ENCODE measurements around the gene FSIP1. TPM values are rescaled to one million over a fixed set of nuclear protein-coding genes. Genes with fewer than 3 reads are reported as not detected.

FSIP1 gene
- total and polyA plus RNA-seq, 9 donors, result 0.17 to 0.60 (median 0.36) TPM

DNA sequence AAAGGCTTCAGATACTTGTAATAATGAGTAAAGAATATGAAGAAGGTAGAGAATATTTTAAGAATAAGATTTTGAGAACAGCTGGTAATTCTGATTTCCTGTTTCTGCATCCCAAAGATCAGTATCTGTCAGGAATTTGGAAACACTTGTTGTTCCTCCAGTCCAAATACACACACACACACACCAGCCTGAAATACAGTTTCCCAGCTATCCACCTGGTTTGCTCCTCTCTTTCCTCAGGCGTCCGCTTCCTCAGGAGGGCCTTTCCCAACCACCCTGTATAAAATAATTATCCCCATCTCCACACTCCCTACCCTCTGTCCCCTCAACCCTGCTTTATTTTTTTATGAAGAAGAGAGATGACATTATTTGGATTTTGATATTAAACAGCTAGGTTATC is 2.0 kb upstream of the FSIP1 start:
- H3K27ac ChIP-seq (ENCODE audit: low read length), result no peak overlapping the region
- WGBS (ENCODE audit: insufficient coverage), result 75% methylated on average over 2 of the region's 2 CpGs

DNA sequence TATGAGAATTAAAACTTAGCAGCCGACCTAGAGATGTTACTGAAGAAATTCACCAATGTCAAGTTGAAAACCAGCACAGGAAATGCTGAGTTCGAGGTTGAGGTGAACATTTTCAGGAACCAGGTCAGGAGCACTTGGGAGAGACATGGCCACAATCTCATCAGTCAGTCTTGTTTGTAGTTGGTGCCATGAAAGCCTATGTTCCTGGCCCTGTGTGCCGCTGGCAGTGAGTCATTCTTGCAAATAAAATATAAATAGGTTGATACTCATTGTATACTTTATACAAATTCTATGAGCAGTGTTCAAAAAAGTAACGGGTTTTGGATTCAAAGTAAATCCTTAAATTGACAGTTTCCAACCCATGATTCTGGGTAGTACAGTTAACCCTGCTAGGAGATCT is 1.5 kb upstream of the FSIP1 start:
- 33% methylated on average over 1 of the region's 4 CpGs for WGBS (ENCODE audit: insufficient coverage)
- DNase-seq, result no peak
- H3K27me3 ChIP-seq (ENCODE audit: control insufficient read depth, insufficient read depth, low read length), result no peaks in the 10 kb centered on the region
- no peak overlapping the region for H3K27ac ChIP-seq (ENCODE audit: low read length)
- H3K36me3 ChIP-seq (ENCODE audit: control insufficient read depth, insufficient read depth, low read length), result no peaks in the 10 kb centered on the region
- H3K4me1 ChIP-seq (ENCODE audit: control insufficient read depth, insufficient read depth, low read length), result peaks cover 4% of the 10 kb centered on the region
- no peak overlapping the region for H3K4me3 ChIP-seq (ENCODE audit: low read length)
- no peaks in the 10 kb centered on the region for H3K9me3 ChIP-seq (replicated peaks; ENCODE audit: control insufficient read depth, low read depth, low read length)

More for the DNA sequence above, 2.0 kb upstream of the FSIP1 start:
- peaks cover 4% of the 10 kb centered on the region for H3K4me1 ChIP-seq (ENCODE audit: control insufficient read depth, insufficient read depth, low read length)
- no peak overlapping the region for H3K4me3 ChIP-seq (ENCODE audit: low read length)
- H3K9me3 ChIP-seq (replicated peaks; ENCODE audit: control insufficient read depth, low read depth, low read length), result no peaks in the 10 kb centered on the region
- H3K27me3 ChIP-seq (ENCODE audit: control insufficient read depth, insufficient read depth, low read length), result no peaks in the 10 kb centered on the region
- DNase-seq, result no peak
- no peaks in the 10 kb centered on the region for H3K36me3 ChIP-seq (ENCODE audit: control insufficient read depth, insufficient read depth, low read length)

DNA sequence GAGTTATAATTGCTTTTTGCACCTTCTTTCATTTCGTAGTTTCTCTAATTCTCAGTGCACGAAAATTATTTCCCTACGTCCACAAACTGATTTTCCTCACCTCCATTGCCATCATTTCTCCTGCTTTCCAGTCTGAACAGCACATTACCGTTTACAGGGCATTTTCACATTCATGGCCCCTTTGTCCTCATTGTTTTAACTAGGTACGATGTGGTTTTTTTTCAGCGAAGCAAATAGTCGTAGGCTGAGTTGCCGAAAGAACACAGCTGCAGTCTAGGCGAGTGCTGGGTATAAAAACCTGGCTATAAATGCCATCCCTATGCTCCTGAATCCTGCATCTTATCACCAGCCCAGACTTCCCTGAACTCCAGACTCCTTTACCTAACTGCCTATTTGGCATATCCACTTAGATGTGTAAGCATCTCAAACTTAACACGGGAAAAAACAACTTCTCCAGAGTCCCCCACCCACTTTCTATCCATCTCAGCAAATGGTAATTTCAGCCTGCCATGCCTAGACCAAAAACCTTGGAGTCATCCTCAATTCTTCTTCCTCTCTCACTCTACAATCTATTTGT is 691 bp upstream of the FSIP1 start:
- no peaks in the 10 kb centered on the region for H3K9me3 ChIP-seq (replicated peaks; ENCODE audit: control insufficient read depth, low read depth, low read length)
- H3K27ac ChIP-seq (ENCODE audit: low read length), result peak overlapping the region; percentile 92
- H3K27me3 ChIP-seq (ENCODE audit: control insufficient read depth, insufficient read depth, low read length), result no peaks in the 10 kb centered on the region
- 0% methylated on average over 10 of the region's 10 CpGs for WGBS (ENCODE audit: insufficient coverage)
- peak overlapping the region; percentile 77 for H3K4me3 ChIP-seq (ENCODE audit: low read length)
- no peak for DNase-seq
- H3K36me3 ChIP-seq (ENCODE audit: control insufficient read depth, insufficient read depth, low read length), result no peaks in the 10 kb centered on the region
- H3K4me1 ChIP-seq (ENCODE audit: control insufficient read depth, insufficient read depth, low read length), result peaks cover 4% of the 10 kb centered on the region

DNA sequence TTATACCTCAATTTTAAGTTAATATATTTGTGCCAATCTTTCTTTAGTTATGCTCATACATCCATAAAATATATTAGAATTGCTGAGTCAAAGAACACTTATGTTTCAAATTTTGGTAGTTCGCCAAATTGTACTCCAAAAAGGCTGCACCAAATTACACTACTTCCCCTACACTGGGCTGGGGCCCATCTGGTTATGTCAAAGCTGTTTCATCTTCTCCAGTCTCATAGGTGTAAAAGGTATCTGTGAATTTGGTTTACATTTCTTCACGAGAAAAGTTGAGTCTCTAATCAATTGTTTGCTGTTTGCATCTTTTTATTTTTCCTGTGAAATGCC is 706 bp downstream of the FSIP1 start:
- DNase-seq, result peak; percentile 50
- peak overlapping the region; percentile 68 for H3K27ac ChIP-seq (ENCODE audit: low read length)

DNA sequence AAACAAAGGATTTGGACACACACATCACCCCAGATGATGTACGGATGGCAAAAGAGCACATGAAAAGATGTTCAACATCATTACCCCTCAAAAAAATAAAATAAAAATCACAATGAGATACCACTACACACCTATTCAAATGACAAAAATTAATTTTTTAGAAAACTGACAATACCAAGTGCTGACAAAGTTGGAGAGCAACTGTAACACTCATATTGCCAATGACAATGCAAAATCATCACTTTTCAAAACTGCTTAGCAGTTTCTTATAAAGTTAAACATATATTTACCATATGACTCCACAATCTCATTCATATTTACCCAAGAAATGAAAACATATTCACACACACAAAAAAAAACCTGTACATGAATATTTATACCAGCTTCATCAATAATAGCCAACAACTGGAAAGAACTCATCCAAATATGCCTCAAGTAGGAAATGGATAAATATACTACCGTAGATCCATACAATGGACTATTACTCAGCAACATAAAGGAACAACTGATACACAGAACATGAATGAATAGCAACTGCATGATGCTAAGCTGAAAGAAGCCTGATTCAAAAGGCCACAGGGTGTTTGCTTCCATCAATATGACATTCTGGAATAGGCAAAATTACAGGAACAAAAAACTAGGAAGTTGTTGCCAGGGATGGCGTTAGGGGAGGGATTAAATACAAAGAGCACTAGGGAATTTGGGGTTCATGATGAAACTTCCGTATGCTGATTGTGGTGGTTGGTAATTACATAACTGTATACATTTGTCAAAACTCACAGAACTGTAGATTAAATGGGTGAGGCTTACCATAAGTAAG is 1.3 kb downstream of the FSIP1 start:
- H3K4me3 ChIP-seq (ENCODE audit: low read length), result no peak overlapping the region
- no peak overlapping the region for H3K27ac ChIP-seq (ENCODE audit: low read length)

More for the DNA sequence above, 706 bp downstream of the FSIP1 start:
- Histone ChIP-seq H3K4me3 (ENCODE audit: low read length) (peak overlapping the region; percentile 44), H3K36me3 (ENCODE audit: control insufficient read depth, insufficient read depth, low read length) (no peaks in the 10 kb centered on the region), H3K4me1 (ENCODE audit: control insufficient read depth, insufficient read depth, low read length) (peaks cover 4% of the 10 kb centered on the region), H3K9me3 (replicated peaks; ENCODE audit: control insufficient read depth, low read depth, low read length) (no peaks in the 10 kb centered on the region), H3K27me3 (ENCODE audit: control insufficient read depth, insufficient read depth, low read length) (peaks cover 2% of the 10 kb centered on the region)
- 80% methylated on average over 1 of the region's 2 CpGs for WGBS (ENCODE audit: insufficient coverage)

DNA sequence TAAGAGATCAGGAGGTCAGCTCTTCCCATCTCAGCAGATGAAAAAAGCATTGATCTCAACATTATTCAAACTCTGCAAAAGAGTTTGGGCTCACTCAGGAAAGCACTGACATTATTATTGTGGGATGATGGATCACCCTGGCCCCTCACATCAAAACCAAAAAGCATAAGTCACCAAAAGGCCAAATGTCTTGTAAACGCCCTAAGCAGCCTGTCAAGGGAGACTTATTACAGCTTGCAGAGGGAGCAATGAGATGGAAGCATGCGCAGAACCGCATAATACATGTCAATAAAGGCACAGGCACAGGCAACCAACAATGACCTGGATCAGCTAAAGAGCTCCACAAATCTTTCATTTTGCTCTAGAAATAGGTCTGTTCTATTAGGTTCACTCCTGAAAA is 4.6 kb downstream of the FSIP1 start:
- Histone ChIP-seq H3K27me3 (ENCODE audit: control insufficient read depth, insufficient read depth, low read length) (peaks cover 2% of the 10 kb centered on the region), H3K36me3 (ENCODE audit: control insufficient read depth, insufficient read depth, low read length) (no peaks in the 10 kb centered on the region), H3K4me1 (ENCODE audit: control insufficient read depth, insufficient read depth, low read length) (no peaks in the 10 kb centered on the region), H3K4me3 (ENCODE audit: low read length) (no peak overlapping the region), H3K27ac (ENCODE audit: low read length) (no peak overlapping the region), H3K9me3 (replicated peaks; ENCODE audit: control insufficient read depth, low read depth, low read length) (no peaks in the 10 kb centered on the region)
- WGBS (ENCODE audit: insufficient coverage), result no CpG with 5 or more reads among the region's 3 CpGs
- no peak for DNase-seq

More for the DNA sequence above, 1.3 kb downstream of the FSIP1 start:
- Histone ChIP-seq H3K4me1 (ENCODE audit: control insufficient read depth, insufficient read depth, low read length) (peaks cover 4% of the 10 kb centered on the region), H3K27me3 (ENCODE audit: control insufficient read depth, insufficient read depth, low read length) (peaks cover 2% of the 10 kb centered on the region), H3K9me3 (replicated peaks; ENCODE audit: control insufficient read depth, low read depth, low read length) (no peaks in the 10 kb centered on the region), H3K36me3 (ENCODE audit: control insufficient read depth, insufficient read depth, low read length) (no peaks in the 10 kb centered on the region)
- DNase-seq, result no peak
- WGBS (ENCODE audit: insufficient coverage), result 100% methylated on average over 1 of the region's 4 CpGs

DNA sequence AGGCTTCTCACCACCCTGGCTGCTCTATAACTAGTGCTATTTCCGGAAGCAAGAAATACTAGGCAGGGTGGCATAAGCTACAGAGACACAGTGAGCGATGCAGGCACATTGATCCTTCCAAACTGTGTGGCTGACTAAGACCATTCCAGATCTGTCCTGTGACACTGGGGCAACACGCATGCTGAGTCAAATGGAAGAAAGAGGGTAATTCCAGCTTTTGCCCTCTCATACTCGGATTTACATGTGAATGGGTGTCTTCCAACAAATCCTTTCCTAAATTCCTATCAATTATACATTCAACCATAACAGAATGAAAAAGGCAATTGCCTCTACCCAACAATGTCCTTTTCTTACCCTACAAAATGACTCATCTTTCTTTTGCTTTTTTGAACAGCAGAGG is 5.1 kb downstream of the FSIP1 start:
- no peak for DNase-seq
- Histone ChIP-seq H3K36me3 (ENCODE audit: control insufficient read depth, insufficient read depth, low read length) (no peaks in the 10 kb centered on the region), H3K4me1 (ENCODE audit: control insufficient read depth, insufficient read depth, low read length) (no peaks in the 10 kb centered on the region), H3K4me3 (ENCODE audit: low read length) (no peak overlapping the region), H3K27me3 (ENCODE audit: control insufficient read depth, insufficient read depth, low read length) (peaks cover 2% of the 10 kb centered on the region), H3K27ac (ENCODE audit: low read length) (no peak overlapping the region), H3K9me3 (replicated peaks; ENCODE audit: control insufficient read depth, low read depth, low read length) (no peaks in the 10 kb centered on the region)
- WGBS (ENCODE audit: insufficient coverage), result 73% methylated on average over 2 of the region's 4 CpGs

DNA sequence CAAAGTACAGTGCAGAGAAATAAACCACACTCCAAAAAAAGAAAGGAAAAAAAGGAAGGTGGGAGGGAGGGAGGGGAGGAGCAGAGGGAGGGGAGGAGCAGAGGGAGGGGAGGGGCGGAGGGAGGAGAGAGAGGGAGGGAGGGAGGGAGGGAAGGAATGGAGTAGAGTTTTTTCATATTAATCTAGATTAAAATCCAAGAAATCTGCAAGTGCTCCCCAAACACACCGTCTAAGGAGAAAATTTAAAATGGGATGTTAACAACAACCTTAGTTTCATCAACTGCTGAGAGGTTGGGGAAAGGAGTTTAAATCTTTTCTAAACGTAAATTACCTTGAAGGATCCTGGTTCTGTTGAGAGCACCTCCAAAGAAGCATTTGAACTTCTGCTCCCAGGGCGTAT is 6.6 kb downstream of the FSIP1 start:
- no peak for DNase-seq
- Histone ChIP-seq H3K4me1 (ENCODE audit: control insufficient read depth, insufficient read depth, low read length) (peaks cover 5% of the 10 kb centered on the region), H3K4me3 (ENCODE audit: low read length) (no peak overlapping the region), H3K27me3 (ENCODE audit: control insufficient read depth, insufficient read depth, low read length) (peaks cover 2% of the 10 kb centered on the region), H3K36me3 (ENCODE audit: control insufficient read depth, insufficient read depth, low read length) (no peaks in the 10 kb centered on the region), H3K9me3 (replicated peaks; ENCODE audit: control insufficient read depth, low read depth, low read length) (no peaks in the 10 kb centered on the region), H3K27ac (ENCODE audit: low read length) (no peak overlapping the region)
- no CpG with 5 or more reads among the region's 4 CpGs for WGBS (ENCODE audit: insufficient coverage)

DNA sequence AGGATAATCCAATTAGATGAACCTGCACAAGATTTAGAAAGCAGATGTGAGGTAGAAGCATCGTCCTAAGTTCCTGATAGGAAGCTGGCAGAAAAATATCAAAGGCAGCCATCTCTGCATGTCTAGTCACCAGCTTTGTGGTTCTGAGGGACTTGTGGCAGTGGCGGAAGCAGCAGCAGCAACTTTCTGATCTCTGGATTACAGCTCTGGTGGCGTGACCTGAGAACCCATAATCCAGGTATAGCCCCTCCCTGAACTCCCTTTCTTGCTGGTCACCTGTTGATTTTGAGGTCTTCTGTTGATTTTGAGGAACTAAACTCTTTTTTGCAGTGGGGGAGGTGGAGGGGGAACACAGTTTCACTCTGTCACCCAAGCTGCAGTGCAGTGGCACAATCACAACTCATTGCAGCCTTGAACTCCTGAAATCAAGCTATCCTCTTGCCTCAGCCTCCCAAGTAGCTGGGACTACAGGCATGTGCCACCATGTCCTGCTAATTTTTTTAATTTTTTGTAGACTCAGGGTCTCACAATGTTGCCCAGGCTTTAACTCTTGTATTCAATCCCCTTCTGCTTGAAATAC is 7.9 kb downstream of the FSIP1 start:
- DNase-seq, result no peak
- Histone ChIP-seq H3K27ac (ENCODE audit: low read length) (no peak overlapping the region), H3K4me1 (ENCODE audit: control insufficient read depth, insufficient read depth, low read length) (peaks cover 9% of the 10 kb centered on the region), H3K36me3 (ENCODE audit: control insufficient read depth, insufficient read depth, low read length) (no peaks in the 10 kb centered on the region), H3K27me3 (ENCODE audit: control insufficient read depth, insufficient read depth, low read length) (peaks cover 2% of the 10 kb centered on the region), H3K4me3 (ENCODE audit: low read length) (no peak overlapping the region), H3K9me3 (replicated peaks; ENCODE audit: control insufficient read depth, low read depth, low read length) (no peaks in the 10 kb centered on the region)
- WGBS (ENCODE audit: insufficient coverage), result 62% methylated on average over 1 of the region's 3 CpGs

Measured in muscle of leg (tissue), 11 donors.